Measurements from ENCODE around the gene AADACL3. TPM values are rescaled to one million over a fixed set of nuclear protein-coding genes. Genes with fewer than 3 reads are reported as not detected.

Gene AADACL3, protein sequence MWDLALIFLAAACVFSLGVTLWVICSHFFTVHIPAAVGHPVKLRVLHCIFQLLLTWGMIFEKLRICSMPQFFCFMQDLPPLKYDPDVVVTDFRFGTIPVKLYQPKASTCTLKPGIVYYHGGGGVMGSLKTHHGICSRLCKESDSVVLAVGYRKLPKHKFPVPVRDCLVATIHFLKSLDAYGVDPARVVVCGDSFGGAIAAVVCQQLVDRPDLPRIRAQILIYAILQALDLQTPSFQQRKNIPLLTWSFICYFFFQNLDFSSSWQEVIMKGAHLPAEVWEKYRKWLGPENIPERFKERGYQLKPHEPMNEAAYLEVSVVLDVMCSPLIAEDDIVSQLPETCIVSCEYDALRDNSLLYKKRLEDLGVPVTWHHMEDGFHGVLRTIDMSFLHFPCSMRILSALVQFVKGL
- not detected in 2 replicates for total RNA-seq (ENCODE audit: low replicate concordance)

GRCh38 chr1:12715896-12716437 is at the start of gene AADACL3:
Gene AADACL3, plus strand, starts transcription at chr1:12716110. Its CDS starts 67 bp downstream, at chr1:12716177.
- no peak within 1 kb of the TSS for H3K9ac ChIP-seq
- H3F3A ChIP-seq (ENCODE audit: low read depth), result no peaks in the 10 kb centered on the region
- H3K36me3 ChIP-seq, result no peaks in the 10 kb centered on the region
- Mint-ChIP-seq H3K36me3 (no peaks in the 10 kb centered on the region), H3K4me3 (no peak within 1 kb of the TSS), H3K27me3 (ENCODE audit: insufficient read depth, low read depth) (peaks cover 4% of the 10 kb centered on the region), H3K9me3 (no peaks in the 10 kb centered on the region), H3K4me1 (peaks cover 19% of the 10 kb centered on the region), H3K27ac (no peak within 1 kb of the TSS)
- no peaks in the 10 kb centered on the region for H3K27me3 ChIP-seq
- peak within 1 kb of the TSS; percentile 26 for H2AFZ ChIP-seq (replicated peaks)
- TF ChIP-seq CTCF (IDR thresholded peaks at IDR 0.05) (no peak), EZH2phosphoT487 (IDR thresholded peaks at IDR 0.05) (no peak), EZH2 (IDR thresholded peaks at IDR 0.05) (no peak)
- peaks cover 10% of the 10 kb centered on the region for H3K4me1 ChIP-seq
- no peaks in the 10 kb centered on the region for H3K79me2 ChIP-seq (ENCODE audit: low read depth)
- H3K4me3 ChIP-seq, result no peak within 1 kb of the TSS
- H3K9me3 ChIP-seq (ENCODE audit: low read depth), result no peaks in the 10 kb centered on the region
- no peak within 1 kb of the TSS for H3K4me2 ChIP-seq
- H3K27ac ChIP-seq, result no peak within 1 kb of the TSS
- H4K20me1 ChIP-seq (ENCODE audit: low read depth), result no peaks in the 10 kb centered on the region
- DNase-seq (ENCODE audit: low spot score), result no peak

GRCh38 chr1:12666141-12666735 is 49.7 kb upstream of the AADACL3 start:
- Histone ChIP-seq H4K20me1 (ENCODE audit: low read depth) (no peaks in the 10 kb centered on the region), H3K4me1 (no peaks in the 10 kb centered on the region), H3K36me3 (no peaks in the 10 kb centered on the region), H3F3A (ENCODE audit: low read depth) (no peaks in the 10 kb centered on the region), H3K9me3 (ENCODE audit: low read depth) (no peaks in the 10 kb centered on the region), H3K4me2 (no peak overlapping the region), H2AFZ (replicated peaks) (no peak overlapping the region), H3K27me3 (no peaks in the 10 kb centered on the region), H3K27ac (no peak overlapping the region), H3K9ac (no peak overlapping the region), H3K79me2 (ENCODE audit: low read depth) (no peaks in the 10 kb centered on the region), H3K4me3 (no peak overlapping the region)
- Mint-ChIP-seq H3K36me3 (no peaks in the 10 kb centered on the region), H3K27me3 (ENCODE audit: insufficient read depth, low read depth) (no peaks in the 10 kb centered on the region), H3K4me1 (peaks cover 2% of the 10 kb centered on the region), H3K4me3 (no peak overlapping the region), H3K9me3 (peaks cover 4% of the 10 kb centered on the region), H3K27ac (no peak overlapping the region)
- DNase-seq (ENCODE audit: low spot score), result no peak
- TF ChIP-seq EZH2 (IDR thresholded peaks at IDR 0.05) (no peak), CTCF (IDR thresholded peaks at IDR 0.05) (no peak), EZH2phosphoT487 (IDR thresholded peaks at IDR 0.05) (no peak)

- H3K4me3 ChIP-seq, result no peak overlapping the region
- peaks cover 2% of the 10 kb centered on the region for H3K4me1 Mint-ChIP-seq
- no peaks in the 10 kb centered on the region for H3K4me1 ChIP-seq
- no peaks in the 10 kb centered on the region for H3K79me2 ChIP-seq (ENCODE audit: low read depth)
- peaks cover 2% of the 10 kb centered on the region for H3K27me3 Mint-ChIP-seq (ENCODE audit: insufficient read depth, low read depth)
- H3K27ac ChIP-seq, result no peak overlapping the region
- no peaks in the 10 kb centered on the region for H4K20me1 ChIP-seq (ENCODE audit: low read depth)
- TF ChIP-seq EZH2phosphoT487 (IDR thresholded peaks at IDR 0.05) (no peak), EZH2 (IDR thresholded peaks at IDR 0.05) (no peak), CTCF (IDR thresholded peaks at IDR 0.05) (no peak)
- no peak overlapping the region for H3K27ac Mint-ChIP-seq
- H3K36me3 ChIP-seq, result no peaks in the 10 kb centered on the region
- DNase-seq (ENCODE audit: low spot score), result no peak
- no peaks in the 10 kb centered on the region for H3K36me3 Mint-ChIP-seq
- H3K4me3 Mint-ChIP-seq, result no peak overlapping the region
- H3K9me3 Mint-ChIP-seq, result peaks cover 2% of the 10 kb centered on the region
- H3K9ac ChIP-seq, result no peak overlapping the region
- no peak overlapping the region for H2AFZ ChIP-seq (replicated peaks)
- no peaks in the 10 kb centered on the region for H3K9me3 ChIP-seq (ENCODE audit: low read depth)
- no peaks in the 10 kb centered on the region for H3F3A ChIP-seq (ENCODE audit: low read depth)
- H3K27me3 ChIP-seq, result no peaks in the 10 kb centered on the region
- no peak overlapping the region for H3K4me2 ChIP-seq
These were observed 46.3 kb upstream of the AADACL3 start for GRCh38 chr1:12669529-12670068.

All from neural progenitor cell (in vitro differentiated cells).